Fibroblast of the aortic adventitia (primary cell): ENCODE measurements around the gene CLEC16A. TPM values are rescaled to one million over a fixed set of nuclear protein-coding genes. Genes with fewer than 3 reads are reported as not detected.

Experiments used
- DNase-seq: peaks from one replicate; pipeline ENCODE4 v3.0.0-alpha.2; 2010; ENCODE audit warnings: low read depth
- H3K4me3 ChIP-seq: 2 replicates; pipeline ENCODE4 v1.5.1; 2011; ENCODE audit warnings: low read depth, mild to moderate bottlenecking, control low read depth, low read length, moderate library complexity
- CTCF ChIP-seq: IDR thresholded peaks from 2 replicates; pipeline ENCODE4 v1.5.1; 2011; ENCODE audit warnings: mild to moderate bottlenecking, low read length, control low read depth, inconsistent platforms; ENCODE audit not compliant: insufficient read depth
- total RNA-seq: library from RNA; depleted of rRNA; stranded (reverse); fragments of >200 nt; gene quantifications from 2 replicates; pipeline ENCODE4 v1.2.3, GENCODE V29; 2012; ENCODE audit warnings: low replicate concordance

CLEC16A gene
- 14.5 and 16.3 TPM in 2 replicates for total RNA-seq

- peak within 1 kb of the TSS; percentile 86 for H3K4me3 ChIP-seq
- peak; percentile 96 for DNase-seq
- TF ChIP-seq CTCF, result peak; percentile 13
These were observed at the start of gene CLEC16A for GRCh38 chr16:10944249-10945064. TSS of gene CLEC16A (plus strand) at chr16:10944564. CDS start at chr16:10944718, 154 bp downstream.

GRCh38 chr16:10895053-10895946, 49.1 kb upstream of the CLEC16A start:
- no peak overlapping the region for H3K4me3 ChIP-seq
- no peak for TF ChIP-seq CTCF
- DNase-seq, result peak; percentile 31

GRCh38 chr16:10896165-10896564, 48.2 kb upstream of the CLEC16A start:
- H3K4me3 ChIP-seq, result no peak overlapping the region
- no peak for TF ChIP-seq CTCF
- no peak for DNase-seq

GRCh38 chr16:10896723-10897122, 47.6 kb upstream of the CLEC16A start:
- TF ChIP-seq CTCF, result no peak
- DNase-seq, result no peak
- no peak overlapping the region for H3K4me3 ChIP-seq

GRCh38 chr16:10897134-10897533, 47.2 kb upstream of the CLEC16A start:
- TF ChIP-seq CTCF, result no peak
- DNase-seq, result no peak
- H3K4me3 ChIP-seq, result no peak overlapping the region

GRCh38 chr16:10902999-10903398, 41.4 kb upstream of the CLEC16A start:
- no peak for TF ChIP-seq CTCF
- no peak for DNase-seq
- H3K4me3 ChIP-seq, result no peak overlapping the region
